GM15510 (cell line): ENCODE measurements around the gene KRTAP4-6.
"Not testable (repeated sequence)": the region's sequence is repeated elsewhere in the genome, so short reads cannot be mapped to it uniquely, and the experiment has no call there.

Source experiments
- POLR2A ChIP-seq: IDR thresholded peaks from 3 replicates; pipeline ENCODE4 v1.6.1; 2011; ENCODE audit warnings: borderline replicate concordance; ENCODE audit not compliant: insufficient read length; ENCODE audit errors: extremely low read depth

KRTAP4-6 gene

GRCh38 chr17:41140360-41141131 lies at the start of gene KRTAP4-6:
KRTAP4-6 (minus strand) TSS chr17:41140544; CDS start chr17:41140487, 57 bp downstream.
- TF ChIP-seq POLR2A, result no peak

- not testable (repeated sequence) for TF ChIP-seq POLR2A
Observed at GRCh38 chr17:41189837-41190318, 49.5 kb upstream of the KRTAP4-6 start, which contains the start of gene KRTAP9-1. KRTAP9-1 (plus strand) TSS chr17:41189887; CDS start chr17:41189887, 0 bp downstream.

GRCh38 chr17:41186872-41187271 lies 46.5 kb upstream of the KRTAP4-6 start:
- TF ChIP-seq POLR2A, result no peak

- no peak for TF ChIP-seq POLR2A
Observed at GRCh38 chr17:41185001-41185400, 44.7 kb upstream of the KRTAP4-6 start.

- TF ChIP-seq POLR2A, result no peak
Observed at GRCh38 chr17:41184480-41184961, 44.2 kb upstream of the KRTAP4-6 start, which contains the start of gene KRTAP4-1. KRTAP4-1 (minus strand) TSS chr17:41184911; CDS start chr17:41184854, 57 bp downstream.

GRCh38 chr17:41178843-41179616 lies 38.7 kb upstream of the KRTAP4-6 start:
- TF ChIP-seq POLR2A, result no peak

- TF ChIP-seq POLR2A, result no peak
Observed at GRCh38 chr17:41178341-41178740, 38.0 kb upstream of the KRTAP4-6 start.

- no peak for TF ChIP-seq POLR2A
Observed at GRCh38 chr17:41177727-41178271, 37.5 kb upstream of the KRTAP4-6 start, which contains the start of gene KRTAP4-2. KRTAP4-2 (minus strand) TSS chr17:41178221; CDS start chr17:41178164, 57 bp downstream.

- no peak for TF ChIP-seq POLR2A
Observed at GRCh38 chr17:41176744-41177387, 36.5 kb upstream of the KRTAP4-6 start.

GRCh38 chr17:41171886-41172285 lies 31.5 kb upstream of the KRTAP4-6 start:
- TF ChIP-seq POLR2A, result no peak

GRCh38 chr17:41168121-41168520 lies 27.8 kb upstream of the KRTAP4-6 start, which contains the start of gene KRTAP4-3:
KRTAP4-3 (minus strand) TSS chr17:41168221; CDS start chr17:41168172, 49 bp downstream.
- no peak for TF ChIP-seq POLR2A

- no peak for TF ChIP-seq POLR2A
Observed at GRCh38 chr17:41167561-41167960, 27.2 kb upstream of the KRTAP4-6 start.

GRCh38 chr17:41163828-41164227 lies 23.5 kb upstream of the KRTAP4-6 start:
- TF ChIP-seq POLR2A, result no peak

- no peak for TF ChIP-seq POLR2A
Observed at GRCh38 chr17:41160648-41161047, 20.3 kb upstream of the KRTAP4-6 start, which contains the start of gene KRTAP4-4. KRTAP4-4 (minus strand) TSS chr17:41160748; CDS start chr17:41160691, 57 bp downstream.

- no peak for TF ChIP-seq POLR2A
Observed at GRCh38 chr17:41153856-41154255, 13.5 kb upstream of the KRTAP4-6 start.

- TF ChIP-seq POLR2A, result no peak
Observed at GRCh38 chr17:41151525-41151924, 11.2 kb upstream of the KRTAP4-6 start.
